ENCODE data around the gene EP400. TPM values are rescaled to one million over a fixed set of nuclear protein-coding genes. Genes with fewer than 3 reads are reported as not detected.
"Not testable (repeated sequence)": the region's sequence is repeated elsewhere in the genome, so short reads cannot be mapped to it uniquely, and the experiment has no call there.

The EP400 gene
- total RNA-seq, 1 donor from 2014 or later = 6.7 TPM

- DNase-seq (ENCODE audit: low read depth in 2 of 2) = no peak
Measured at GRCh38 chr12:132066749-132067148, 117.0 kb downstream of the EP400 start.

- no peak for DNase-seq (ENCODE audit: low read depth in 2 of 2)
Measured at GRCh38 chr12:132067182-132067581, 117.4 kb downstream of the EP400 start.

- DNase-seq (ENCODE audit: low read depth in 2 of 2) = no peak
Measured at GRCh38 chr12:132068250-132068649, 118.5 kb downstream of the EP400 start.

- no peak for DNase-seq (ENCODE audit: low read depth in 2 of 2)
Measured at GRCh38 chr12:132069336-132069985, 119.7 kb downstream of the EP400 start.

- no peak for DNase-seq (ENCODE audit: low read depth in 2 of 2)
Measured at GRCh38 chr12:132070298-132070697, 120.6 kb downstream of the EP400 start.

GRCh38 chr12:132071040-132071810, 121.5 kb downstream of the EP400 start:
- DNase-seq (ENCODE audit: low read depth in 2 of 2) = no peak

GRCh38 chr12:132071830-132072384, 122.2 kb downstream of the EP400 start:
- no peak for DNase-seq (ENCODE audit: low read depth in 2 of 2)

GRCh38 chr12:132074216-132074615, 124.5 kb downstream of the EP400 start:
- peak in 1 of 2 donors; percentile 59 for DNase-seq (ENCODE audit: low read depth in 2 of 2)

GRCh38 chr12:132075026-132075713, 125.4 kb downstream of the EP400 start:
- peak in 1 of 2 donors; percentile 31 for DNase-seq (ENCODE audit: low read depth in 2 of 2)

GRCh38 chr12:132075714-132076553, 126.2 kb downstream of the EP400 start:
- no peak for DNase-seq (ENCODE audit: low read depth in 2 of 2)

- DNase-seq (ENCODE audit: low read depth in 2 of 2) = no peak
Measured at GRCh38 chr12:132076711-132077110, 127.0 kb downstream of the EP400 start.

GRCh38 chr12:132077322-132078100, 127.8 kb downstream of the EP400 start:
- peak in 1 of 2 donors; percentile 94 for DNase-seq (ENCODE audit: low read depth in 2 of 2)

- peak; percentile 94 to 96 for DNase-seq (ENCODE audit: low read depth in 2 of 2)
Measured at GRCh38 chr12:132078190-132078589, 128.4 kb downstream of the EP400 start.

GRCh38 chr12:132079200-132079599, 129.5 kb downstream of the EP400 start:
- no peak for DNase-seq (ENCODE audit: low read depth in 2 of 2)

GRCh38 chr12:132079695-132080094, 130.0 kb downstream of the EP400 start:
- no peak for DNase-seq (ENCODE audit: low read depth in 2 of 2)

GRCh38 chr12:132080515-132080914, 130.8 kb downstream of the EP400 start:
- DNase-seq (ENCODE audit: low read depth in 2 of 2) = not testable (repeated sequence)

- DNase-seq (ENCODE audit: low read depth in 2 of 2) = no peak
Measured at GRCh38 chr12:132081423-132081822, 131.7 kb downstream of the EP400 start.

- DNase-seq (ENCODE audit: low read depth in 2 of 2) = no peak
Measured at GRCh38 chr12:132083614-132083940, 133.8 kb downstream of the EP400 start.

GRCh38 chr12:132083941-132084620, 134.3 kb downstream of the EP400 start:
- DNase-seq (ENCODE audit: low read depth in 2 of 2) = peak; percentile 92 to 94

Measured in lung microvascular endothelial cell (primary cell).